GM13976 (cell line): Measurements from ENCODE around the gene NEK4.

Source experiments
- DNase-seq: peaks from one replicate; pipeline ENCODE4 v3.0.0; 2012; ENCODE audit warnings: low spot score
- in situ Hi-C: fragments of 300-500 bp; cut with MboI; formaldehyde crosslinking; loops from one replicate; pipeline ENCODE4 v1.12.0; 2022; ENCODE audit warnings: low sequenced_read_pairs, mixed read lengths, inconsistent platforms; ENCODE audit not compliant: unreplicated experiment
- TF ChIP-seq, protein P1 (sequence below): IDR thresholded peaks from 2 replicates; pipeline ENCODE4 v1.5.1; 2012; ENCODE audit warnings: borderline replicate concordance, mild to moderate bottlenecking; ENCODE audit not compliant: insufficient read depth; ENCODE audit errors: extremely low read depth, missing control alignments, control extremely low read depth

Gene NEK4

DNA sequence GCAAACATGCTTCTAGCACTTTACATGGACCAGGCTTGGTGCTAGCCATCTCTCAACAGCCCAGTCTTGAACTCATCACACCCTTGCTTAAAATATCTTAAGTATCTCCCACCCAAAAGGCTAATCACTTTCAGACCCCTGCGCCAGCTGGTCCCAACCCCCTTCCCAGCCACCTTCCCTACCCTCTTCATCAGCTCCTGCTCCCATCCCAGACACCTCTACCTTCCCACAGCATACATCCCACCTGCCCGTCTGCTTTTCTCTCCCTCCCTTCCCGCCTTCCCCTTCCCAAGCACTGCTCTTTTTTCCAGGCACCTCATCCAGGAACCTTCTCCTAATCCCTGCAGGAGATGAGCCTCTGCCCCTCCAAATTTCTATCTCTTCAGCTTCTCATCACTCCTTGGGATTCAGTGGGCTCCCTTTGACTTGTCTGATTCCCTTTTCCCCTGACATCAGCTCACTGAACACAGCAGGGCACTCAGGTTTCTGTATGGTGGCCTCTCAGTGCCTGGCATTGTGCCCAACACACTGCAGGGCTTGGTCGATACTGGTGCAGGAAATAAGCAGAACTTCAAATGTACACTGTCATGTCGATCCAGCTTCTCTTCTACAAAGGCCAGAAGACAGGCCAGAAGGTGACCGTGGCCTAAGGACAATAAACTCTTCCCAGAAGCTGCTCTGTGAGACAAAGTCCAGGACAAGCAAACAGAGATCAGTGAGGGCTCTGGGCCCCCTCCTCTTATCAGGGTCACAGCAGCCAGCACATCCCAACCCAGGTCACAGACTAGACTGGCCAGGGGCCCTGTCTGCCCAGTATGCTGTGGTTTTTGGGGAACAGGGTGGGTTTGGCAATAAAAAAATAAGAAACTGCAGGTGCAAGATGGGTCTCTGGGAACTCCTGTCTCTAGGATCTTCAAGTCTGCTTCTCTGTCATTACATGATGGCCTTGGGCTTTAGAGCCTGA, 4.4 kb upstream of the NEK4 start:
- in situ Hi-C loops, result no loop called here
- no peak for DNase-seq
- TF ChIP-seq, protein P1, sequence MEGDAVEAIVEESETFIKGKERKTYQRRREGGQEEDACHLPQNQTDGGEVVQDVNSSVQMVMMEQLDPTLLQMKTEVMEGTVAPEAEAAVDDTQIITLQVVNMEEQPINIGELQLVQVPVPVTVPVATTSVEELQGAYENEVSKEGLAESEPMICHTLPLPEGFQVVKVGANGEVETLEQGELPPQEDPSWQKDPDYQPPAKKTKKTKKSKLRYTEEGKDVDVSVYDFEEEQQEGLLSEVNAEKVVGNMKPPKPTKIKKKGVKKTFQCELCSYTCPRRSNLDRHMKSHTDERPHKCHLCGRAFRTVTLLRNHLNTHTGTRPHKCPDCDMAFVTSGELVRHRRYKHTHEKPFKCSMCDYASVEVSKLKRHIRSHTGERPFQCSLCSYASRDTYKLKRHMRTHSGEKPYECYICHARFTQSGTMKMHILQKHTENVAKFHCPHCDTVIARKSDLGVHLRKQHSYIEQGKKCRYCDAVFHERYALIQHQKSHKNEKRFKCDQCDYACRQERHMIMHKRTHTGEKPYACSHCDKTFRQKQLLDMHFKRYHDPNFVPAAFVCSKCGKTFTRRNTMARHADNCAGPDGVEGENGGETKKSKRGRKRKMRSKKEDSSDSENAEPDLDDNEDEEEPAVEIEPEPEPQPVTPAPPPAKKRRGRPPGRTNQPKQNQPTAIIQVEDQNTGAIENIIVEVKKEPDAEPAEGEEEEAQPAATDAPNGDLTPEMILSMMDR, result no peak

GRCh38 chr3:52774066-52774713, 3.5 kb upstream of the NEK4 start:
- no peak for DNase-seq
- TF ChIP-seq, protein P1, result no peak
- in situ Hi-C loops, result no loop called here

- in situ Hi-C loops, result no loop called here
- DNase-seq, result no peak
- TF ChIP-seq, protein P1, result no peak
Observed at GRCh38 chr3:52773361-52774065, 2.8 kb upstream of the NEK4 start.

GRCh38 chr3:52771702-52772101, 962 bp upstream of the NEK4 start:
- TF ChIP-seq, protein P1, result no peak
- in situ Hi-C loops, result no loop called here
- no peak for DNase-seq

DNA sequence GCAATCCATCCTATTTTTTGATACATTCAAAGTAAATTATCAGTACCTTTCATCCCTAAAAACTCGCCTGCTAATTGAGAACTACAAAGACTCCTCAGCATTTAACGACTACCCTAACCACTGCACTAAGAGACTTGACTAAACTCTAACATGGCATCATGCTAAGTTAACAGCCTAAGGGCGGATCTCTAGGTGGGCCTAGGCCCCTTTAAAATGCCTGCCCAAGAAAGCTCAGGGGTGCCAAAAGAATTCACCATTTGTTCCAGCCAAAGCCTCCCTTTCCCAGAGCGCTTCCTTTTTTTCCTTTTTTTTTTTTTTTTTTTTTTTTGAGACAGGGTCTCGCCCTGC, 568 bp upstream of the NEK4 start:
- TF ChIP-seq, protein P1, result no peak
- in situ Hi-C loops, result no loop called here
- DNase-seq, result no peak

- TF ChIP-seq, protein P1, result no peak
- DNase-seq, result no peak
- in situ Hi-C loops, result no loop called here
Observed at GRCh38 chr3:52769786-52770455, 819 bp downstream of the NEK4 start.
